HG02870 (cell line): ENCODE results near the gene MRPL2.
"Not testable (repeated sequence)": the region's sequence is repeated elsewhere in the genome, so short reads cannot be mapped to it uniquely, and the experiment has no call there.

Experiments used
- ATAC-seq: cut with Tn5 transposase; IDR thresholded peaks from one replicate; pipeline ENCODE4 v1.9.1; 2021; ENCODE audit warnings: mild to moderate bottlenecking, moderate library complexity; ENCODE audit not compliant: unreplicated experiment

The MRPL2 gene

GRCh38 chr6:43082806-43083655, 23.8 kb upstream of the MRPL2 start:
- no peak for ATAC-seq

GRCh38 chr6:43081922-43082321, 22.7 kb upstream of the MRPL2 start:
- not testable (repeated sequence) for ATAC-seq

GRCh38 chr6:43081043-43081442, 21.8 kb upstream of the MRPL2 start:
- no peak for ATAC-seq

GRCh38 chr6:43078691-43079090, 19.5 kb upstream of the MRPL2 start:
- no peak for ATAC-seq

GRCh38 chr6:43077981-43078511, 18.8 kb upstream of the MRPL2 start:
- ATAC-seq, result no peak

GRCh38 chr6:43077333-43077809, 18.1 kb upstream of the MRPL2 start:
- no peak for ATAC-seq

- ATAC-seq, result no peak
Observed at GRCh38 chr6:43076464-43077332, 17.5 kb upstream of the MRPL2 start.

GRCh38 chr6:43075670-43076463, 16.6 kb upstream of the MRPL2 start, which contains the start of gene PTK7:
Gene PTK7, plus strand, starts transcription at chr6:43076314. Its CDS starts 175 bp downstream, at chr6:43076489.
- no peak for ATAC-seq

GRCh38 chr6:43074847-43075669, 15.8 kb upstream of the MRPL2 start:
- ATAC-seq, result no peak

GRCh38 chr6:43070028-43070632, 10.9 kb upstream of the MRPL2 start:
- ATAC-seq, result no peak

- ATAC-seq, result no peak
Observed at GRCh38 chr6:43062818-43063217, 3.6 kb upstream of the MRPL2 start.

- ATAC-seq, result no peak
Observed at GRCh38 chr6:43061861-43062260, 2.6 kb upstream of the MRPL2 start.

GRCh38 chr6:43060755-43061633, 1.8 kb upstream of the MRPL2 start:
- ATAC-seq, result no peak

- ATAC-seq, result no peak
Observed at GRCh38 chr6:43060034-43060754, 960 bp upstream of the MRPL2 start.

GRCh38 chr6:43058531-43058930, 703 bp downstream of the MRPL2 start:
- ATAC-seq, result no peak

GRCh38 chr6:43055966-43056365, 3.3 kb downstream of the MRPL2 start:
- no peak for ATAC-seq

- no peak for ATAC-seq
Observed at GRCh38 chr6:43054206-43054943, 4.9 kb downstream of the MRPL2 start.
